Myocyte (in vitro differentiated cells): ENCODE measurements around the gene HOMER1. TPM values are rescaled to one million over a fixed set of nuclear protein-coding genes. Genes with fewer than 3 reads are reported as not detected.
"Not testable (repeated sequence)": the region's sequence is repeated elsewhere in the genome, so short reads cannot be mapped to it uniquely, and the experiment has no call there.

ENCODE experiments used
- DNase-seq: peaks from one replicate; pipeline ENCODE4 v3.0.0-alpha.2; 2012; ENCODE audit warnings: low read depth
- total RNA-seq: library from RNA; depleted of rRNA; stranded (reverse); fragments of >200 nt; gene quantifications from 2 replicates; pipeline ENCODE4 v1.2.3, GENCODE V29; 2014

The HOMER1 gene
- total RNA-seq, 1 donor from 2014 or later: 22.4 TPM

GRCh38 chr5:79517601-79518000, 3.7 kb upstream of the HOMER1 start:
- no peak for DNase-seq

GRCh38 chr5:79516986-79517385, 3.1 kb upstream of the HOMER1 start:
- DNase-seq: no peak

GRCh38 chr5:79516331-79516730, 2.4 kb upstream of the HOMER1 start:
- DNase-seq: not testable (repeated sequence)

- DNase-seq: peak; percentile 97
Observed at GRCh38 chr5:79514391-79515105, 614 bp upstream of the HOMER1 start.

- peak; percentile 24 for DNase-seq
Observed at GRCh38 chr5:79513308-79513703, 628 bp downstream of the HOMER1 start.

GRCh38 chr5:79512471-79513307, 1.2 kb downstream of the HOMER1 start:
- DNase-seq: peak; percentile 34

- DNase-seq: no peak
Observed at GRCh38 chr5:79512049-79512448, 1.9 kb downstream of the HOMER1 start.

- no peak for DNase-seq
Observed at GRCh38 chr5:79510638-79511037, 3.3 kb downstream of the HOMER1 start.

GRCh38 chr5:79509244-79509885, 4.6 kb downstream of the HOMER1 start:
- DNase-seq: peak; percentile 66

GRCh38 chr5:79508794-79509193, 5.1 kb downstream of the HOMER1 start:
- no peak for DNase-seq

GRCh38 chr5:79508354-79508753, 5.6 kb downstream of the HOMER1 start:
- DNase-seq: no peak

- no peak for DNase-seq
Observed at GRCh38 chr5:79507251-79508205, 6.4 kb downstream of the HOMER1 start.

- DNase-seq: no peak
Observed at GRCh38 chr5:79505138-79505537, 8.8 kb downstream of the HOMER1 start.

- DNase-seq: no peak
Observed at GRCh38 chr5:79503794-79504495, 10.0 kb downstream of the HOMER1 start.

- no peak for DNase-seq
Observed at GRCh38 chr5:79499640-79500273, 14.2 kb downstream of the HOMER1 start.

- DNase-seq: no peak
Observed at GRCh38 chr5:79495311-79495710, 18.6 kb downstream of the HOMER1 start.

- peak; percentile 51 for DNase-seq
Observed at GRCh38 chr5:79493596-79494345, 20.2 kb downstream of the HOMER1 start.

GRCh38 chr5:79491690-79492317, 22.1 kb downstream of the HOMER1 start:
- DNase-seq: no peak
